Measurements from ENCODE around the gene CENPM.

CENPM gene

DNA sequence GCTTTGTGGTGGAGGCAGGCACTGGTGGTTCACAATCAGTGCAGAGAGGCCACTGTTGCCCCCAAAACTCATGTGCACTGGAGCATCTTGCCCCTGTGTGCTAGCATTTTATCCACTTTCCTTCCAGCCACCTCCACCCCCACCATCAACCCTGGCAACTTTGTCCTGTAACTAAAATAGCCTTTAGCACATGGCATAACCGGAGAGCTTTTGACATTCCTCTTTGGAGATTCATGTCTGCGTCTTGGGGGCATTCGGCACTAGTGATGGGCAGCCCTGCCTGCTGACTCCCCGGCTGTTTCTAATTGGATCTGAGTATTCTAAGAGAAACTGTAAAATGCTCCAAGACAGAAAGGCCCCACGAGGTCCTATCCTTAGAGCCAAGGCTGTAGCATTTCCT lies 47.8 kb downstream of the CENPM start:
- DNase-seq (ENCODE audit: low read depth), result no peak

DNA sequence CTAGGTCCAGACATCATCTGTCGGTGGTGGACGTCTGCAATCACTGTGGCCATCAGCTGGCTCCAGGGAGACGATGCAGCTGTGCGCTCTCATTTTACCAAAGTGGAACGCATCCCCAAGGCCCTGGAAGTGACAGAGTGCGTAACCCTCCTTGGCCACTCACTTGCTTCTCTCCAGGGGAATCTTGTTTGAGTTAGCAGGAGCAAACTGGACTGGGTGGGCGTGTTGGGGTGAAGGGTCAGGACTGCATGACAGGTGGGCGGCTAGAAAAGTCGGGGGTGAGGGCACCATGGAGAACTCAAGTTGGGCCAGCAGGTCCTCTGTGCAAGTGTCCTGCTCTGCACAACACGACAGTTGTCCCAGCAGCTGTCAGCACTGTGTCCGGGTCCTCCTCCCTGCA lies 48.3 kb downstream of the CENPM start:
- DNase-seq (ENCODE audit: low read depth), result no peak

DNA sequence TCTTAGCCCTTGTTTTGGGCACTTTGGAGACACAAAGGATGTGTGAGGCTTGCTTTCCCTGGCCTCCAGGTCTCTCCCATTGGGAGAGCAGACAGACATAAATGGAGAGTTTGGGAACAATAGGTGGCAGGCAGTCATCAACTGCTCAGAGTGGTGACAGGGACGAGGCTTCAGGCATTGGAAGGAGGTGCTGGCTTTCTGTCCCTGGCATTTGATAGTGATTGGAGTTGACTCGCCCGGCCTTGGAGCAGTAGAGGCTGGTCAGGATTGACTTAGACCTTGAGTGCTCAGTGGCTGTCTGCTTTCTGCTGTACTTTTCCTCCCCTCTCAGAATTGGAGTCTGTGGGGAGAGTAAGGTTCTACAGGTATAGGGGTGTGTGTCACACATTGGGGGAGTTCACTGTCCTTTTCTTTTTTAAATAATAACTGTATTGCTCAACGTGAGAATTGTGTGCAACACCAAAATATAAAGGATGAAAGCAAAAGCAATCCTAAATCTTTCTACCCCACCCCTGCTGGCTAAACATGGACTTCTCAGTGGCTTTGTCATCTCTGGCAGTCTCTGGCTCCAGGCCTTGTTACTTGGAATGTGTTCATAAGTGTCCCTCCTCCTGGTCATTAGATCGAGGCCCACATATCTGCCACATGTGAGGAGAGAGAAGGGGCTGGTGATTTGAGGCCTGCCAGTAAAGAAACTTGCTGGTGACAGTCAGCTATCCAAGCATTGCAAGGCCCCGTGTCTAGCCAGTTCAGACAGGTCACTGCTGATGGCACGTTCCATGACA lies 53.2 kb downstream of the CENPM start:
- no peak for DNase-seq (ENCODE audit: low read depth)

DNA sequence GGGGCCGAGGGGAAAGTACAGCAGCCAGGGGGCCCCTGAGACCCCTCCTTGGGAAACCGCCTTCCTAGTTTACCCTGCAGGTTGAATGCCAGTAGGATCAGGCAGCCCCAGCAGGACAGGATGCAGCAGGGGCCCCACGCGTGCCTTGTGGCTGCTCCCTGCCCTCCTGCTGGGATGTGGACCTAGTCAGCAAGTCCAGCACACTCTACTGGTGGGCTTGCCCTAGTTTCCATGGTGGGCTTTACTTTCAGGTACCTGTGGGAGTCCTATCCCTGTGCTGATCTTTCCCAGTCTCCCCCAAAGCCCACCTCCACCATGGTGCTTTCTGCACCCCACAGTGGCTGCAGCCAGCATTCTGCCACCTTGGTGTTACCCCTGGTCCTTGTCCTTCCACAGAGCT lies 54.2 kb downstream of the CENPM start:
- no peak for DNase-seq (ENCODE audit: low read depth)

DNA sequence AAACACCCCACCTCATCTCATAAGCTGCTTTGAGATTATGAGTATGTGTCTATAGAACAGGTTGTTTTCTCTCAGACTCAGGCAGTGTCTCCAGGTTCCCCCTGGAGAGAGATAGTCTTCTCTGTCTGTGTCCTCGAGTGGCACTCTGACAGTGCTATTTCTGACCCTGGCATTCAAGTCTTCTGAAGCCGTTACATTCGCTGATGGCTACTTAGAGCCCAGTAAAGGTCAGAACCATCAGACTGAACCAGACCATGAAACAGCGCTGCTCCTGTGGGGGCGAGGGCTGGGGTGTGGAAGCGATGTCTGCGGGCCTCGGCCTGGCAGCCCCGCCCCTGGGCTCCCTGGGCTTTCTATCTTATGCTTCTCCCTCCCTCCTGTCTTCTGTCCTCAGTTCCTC lies 55.5 kb downstream of the CENPM start:
- no peak for DNase-seq (ENCODE audit: low read depth)
